ENCODE data around the gene DNPEP. TPM values are rescaled to one million over a fixed set of nuclear protein-coding genes. Genes with fewer than 3 reads are reported as not detected.
"Not testable (repeated sequence)": the region's sequence is repeated elsewhere in the genome, so short reads cannot be mapped to it uniquely, and the experiment has no call there.

The DNPEP gene
- total and polyA plus RNA-seq, 2 experiments from 2014 or later: 49.2 to 67.9 TPM

DNA sequence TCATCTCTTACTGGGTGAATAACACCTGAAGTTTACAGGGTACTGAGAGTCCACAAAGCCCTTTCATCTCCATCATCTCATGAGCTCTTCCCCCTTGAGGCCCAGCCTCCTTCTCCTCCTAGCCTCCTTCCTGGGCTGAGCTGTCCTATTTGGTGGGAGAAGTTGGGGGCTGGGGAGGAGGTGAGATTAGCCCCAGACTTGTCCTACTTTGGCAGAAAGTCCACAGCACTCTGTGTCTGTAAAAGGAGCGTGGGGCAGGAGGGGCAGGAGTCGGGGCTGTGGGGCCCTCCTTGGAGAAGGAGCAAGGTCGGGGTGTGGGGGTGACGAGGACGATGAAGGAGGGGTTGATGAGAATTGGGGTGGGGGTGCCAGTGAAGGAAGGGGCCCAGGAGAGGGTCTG lies 20.5 kb upstream of the DNPEP start:
- Mint-ChIP-seq H3K27me3 (ENCODE audit: insufficient read depth, low read depth, poor library complexity) (peaks cover 13% of the 10 kb centered on the region), H3K27ac (no peak overlapping the region), H3K36me3 (ENCODE audit: low read depth) (no peaks in the 10 kb centered on the region), H3K4me1 (peaks cover 17% of the 10 kb centered on the region), H3K9me3 (peaks cover 6% of the 10 kb centered on the region; the same call in 2 of the 3 replicates), H3K4me3 (no peak overlapping the region)
- Histone ChIP-seq H3K4me2 (no peak overlapping the region), H3K4me1 (ENCODE audit: insufficient read depth) (peaks cover 11% of the 10 kb centered on the region), H2AFZ (no peak overlapping the region), H4K20me1 (replicated peaks; ENCODE audit: insufficient read depth) (no peaks in the 10 kb centered on the region), H3K79me2 (replicated peaks; ENCODE audit: insufficient read depth) (no peaks in the 10 kb centered on the region), H3K27ac (ENCODE audit: low read depth) (no peak overlapping the region), H3K9me2 (ENCODE audit: insufficient read depth) (no peaks in the 10 kb centered on the region; the same call in 1 of the 2 replicates), H3K36me3 (ENCODE audit: insufficient read depth) (no peaks in the 10 kb centered on the region), H3K4me3 (no peak overlapping the region), H3K27me3 (ENCODE audit: insufficient read depth) (no peaks in the 10 kb centered on the region), H3F3A (replicated peaks; ENCODE audit: low read depth) (peaks cover 2% of the 10 kb centered on the region; the same call in 1 of the 2 replicates)
- no peak for ATAC-seq
- TF ChIP-seq, protein P1, sequence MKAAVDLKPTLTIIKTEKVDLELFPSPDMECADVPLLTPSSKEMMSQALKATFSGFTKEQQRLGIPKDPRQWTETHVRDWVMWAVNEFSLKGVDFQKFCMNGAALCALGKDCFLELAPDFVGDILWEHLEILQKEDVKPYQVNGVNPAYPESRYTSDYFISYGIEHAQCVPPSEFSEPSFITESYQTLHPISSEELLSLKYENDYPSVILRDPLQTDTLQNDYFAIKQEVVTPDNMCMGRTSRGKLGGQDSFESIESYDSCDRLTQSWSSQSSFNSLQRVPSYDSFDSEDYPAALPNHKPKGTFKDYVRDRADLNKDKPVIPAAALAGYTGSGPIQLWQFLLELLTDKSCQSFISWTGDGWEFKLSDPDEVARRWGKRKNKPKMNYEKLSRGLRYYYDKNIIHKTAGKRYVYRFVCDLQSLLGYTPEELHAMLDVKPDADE (IDR thresholded peaks at IDR 0.05): no peak
- TF ChIP-seq, protein P2, sequence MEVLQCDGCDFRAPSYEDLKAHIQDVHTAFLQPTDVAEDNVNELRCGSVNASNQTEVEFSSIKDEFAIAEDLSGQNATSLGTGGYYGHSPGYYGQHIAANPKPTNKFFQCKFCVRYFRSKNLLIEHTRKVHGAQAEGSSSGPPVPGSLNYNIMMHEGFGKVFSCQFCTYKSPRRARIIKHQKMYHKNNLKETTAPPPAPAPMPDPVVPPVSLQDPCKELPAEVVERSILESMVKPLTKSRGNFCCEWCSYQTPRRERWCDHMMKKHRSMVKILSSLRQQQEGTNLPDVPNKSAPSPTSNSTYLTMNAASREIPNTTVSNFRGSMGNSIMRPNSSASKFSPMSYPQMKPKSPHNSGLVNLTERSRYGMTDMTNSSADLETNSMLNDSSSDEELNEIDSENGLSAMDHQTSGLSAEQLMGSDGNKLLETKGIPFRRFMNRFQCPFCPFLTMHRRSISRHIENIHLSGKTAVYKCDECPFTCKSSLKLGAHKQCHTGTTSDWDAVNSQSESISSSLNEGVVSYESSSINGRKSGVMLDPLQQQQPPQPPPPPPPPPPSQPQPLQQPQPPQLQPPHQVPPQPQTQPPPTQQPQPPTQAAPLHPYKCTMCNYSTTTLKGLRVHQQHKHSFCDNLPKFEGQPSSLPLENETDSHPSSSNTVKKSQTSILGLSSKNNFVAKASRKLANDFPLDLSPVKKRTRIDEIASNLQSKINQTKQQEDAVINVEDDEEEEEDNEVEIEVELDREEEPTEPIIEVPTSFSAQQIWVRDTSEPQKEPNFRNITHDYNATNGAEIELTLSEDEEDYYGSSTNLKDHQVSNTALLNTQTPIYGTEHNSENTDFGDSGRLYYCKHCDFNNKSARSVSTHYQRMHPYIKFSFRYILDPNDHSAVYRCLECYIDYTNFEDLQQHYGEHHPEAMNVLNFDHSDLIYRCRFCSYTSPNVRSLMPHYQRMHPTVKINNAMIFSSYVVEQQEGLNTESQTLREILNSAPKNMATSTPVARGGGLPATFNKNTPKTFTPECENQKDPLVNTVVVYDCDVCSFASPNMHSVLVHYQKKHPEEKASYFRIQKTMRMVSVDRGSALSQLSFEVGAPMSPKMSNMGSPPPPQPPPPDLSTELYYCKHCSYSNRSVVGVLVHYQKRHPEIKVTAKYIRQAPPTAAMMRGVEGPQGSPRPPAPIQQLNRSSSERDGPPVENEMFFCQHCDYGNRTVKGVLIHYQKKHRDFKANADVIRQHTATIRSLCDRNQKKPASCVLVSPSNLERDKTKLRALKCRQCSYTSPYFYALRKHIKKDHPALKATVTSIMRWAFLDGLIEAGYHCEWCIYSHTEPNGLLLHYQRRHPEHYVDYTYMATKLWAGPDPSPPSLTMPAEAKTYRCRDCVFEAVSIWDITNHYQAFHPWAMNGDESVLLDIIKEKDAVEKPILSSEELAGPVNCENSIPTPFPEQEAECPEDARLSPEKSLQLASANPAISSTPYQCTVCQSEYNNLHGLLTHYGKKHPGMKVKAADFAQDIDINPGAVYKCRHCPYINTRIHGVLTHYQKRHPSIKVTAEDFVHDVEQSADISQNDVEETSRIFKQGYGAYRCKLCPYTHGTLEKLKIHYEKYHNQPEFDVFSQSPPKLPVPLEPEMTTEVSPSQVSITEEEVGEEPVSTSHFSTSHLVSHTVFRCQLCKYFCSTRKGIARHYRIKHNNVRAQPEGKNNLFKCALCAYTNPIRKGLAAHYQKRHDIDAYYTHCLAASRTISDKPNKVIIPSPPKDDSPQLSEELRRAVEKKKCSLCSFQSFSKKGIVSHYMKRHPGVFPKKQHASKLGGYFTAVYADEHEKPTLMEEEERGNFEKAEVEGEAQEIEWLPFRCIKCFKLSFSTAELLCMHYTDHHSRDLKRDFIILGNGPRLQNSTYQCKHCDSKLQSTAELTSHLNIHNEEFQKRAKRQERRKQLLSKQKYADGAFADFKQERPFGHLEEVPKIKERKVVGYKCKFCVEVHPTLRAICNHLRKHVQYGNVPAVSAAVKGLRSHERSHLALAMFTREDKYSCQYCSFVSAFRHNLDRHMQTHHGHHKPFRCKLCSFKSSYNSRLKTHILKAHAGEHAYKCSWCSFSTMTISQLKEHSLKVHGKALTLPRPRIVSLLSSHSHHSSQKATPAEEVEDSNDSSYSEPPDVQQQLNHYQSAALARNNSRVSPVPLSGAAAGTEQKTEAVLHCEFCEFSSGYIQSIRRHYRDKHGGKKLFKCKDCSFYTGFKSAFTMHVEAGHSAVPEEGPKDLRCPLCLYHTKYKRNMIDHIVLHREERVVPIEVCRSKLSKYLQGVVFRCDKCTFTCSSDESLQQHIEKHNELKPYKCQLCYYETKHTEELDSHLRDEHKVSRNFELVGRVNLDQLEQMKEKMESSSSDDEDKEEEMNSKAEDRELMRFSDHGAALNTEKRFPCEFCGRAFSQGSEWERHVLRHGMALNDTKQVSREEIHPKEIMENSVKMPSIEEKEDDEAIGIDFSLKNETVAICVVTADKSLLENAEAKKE (CRISPR knock-in tag; IDR thresholded peaks at IDR 0.05): no peak
- no peak for TF ChIP-seq ZNF331 (CRISPR knock-in tag; IDR thresholded peaks at IDR 0.05; ENCODE audit: low read depth)
- no peak for TF ChIP-seq EZH2 (IDR thresholded peaks at IDR 0.05; ENCODE audit: low read depth, unreplicated experiment)
- TF ChIP-seq STAT1 (IDR thresholded peaks at IDR 0.05; ENCODE audit: unreplicated experiment): no peak
- no peak for TF ChIP-seq JUNB (IDR thresholded peaks at IDR 0.05; ENCODE audit: unreplicated experiment)
- TF ChIP-seq POLR2AphosphoS5 (IDR thresholded peaks at IDR 0.05; ENCODE audit: low read depth): no peak
- no peak for TF ChIP-seq CREB1 (CRISPR knock-in tag; IDR thresholded peaks at IDR 0.05; ENCODE audit: low read depth)
- TF ChIP-seq, protein P3, sequence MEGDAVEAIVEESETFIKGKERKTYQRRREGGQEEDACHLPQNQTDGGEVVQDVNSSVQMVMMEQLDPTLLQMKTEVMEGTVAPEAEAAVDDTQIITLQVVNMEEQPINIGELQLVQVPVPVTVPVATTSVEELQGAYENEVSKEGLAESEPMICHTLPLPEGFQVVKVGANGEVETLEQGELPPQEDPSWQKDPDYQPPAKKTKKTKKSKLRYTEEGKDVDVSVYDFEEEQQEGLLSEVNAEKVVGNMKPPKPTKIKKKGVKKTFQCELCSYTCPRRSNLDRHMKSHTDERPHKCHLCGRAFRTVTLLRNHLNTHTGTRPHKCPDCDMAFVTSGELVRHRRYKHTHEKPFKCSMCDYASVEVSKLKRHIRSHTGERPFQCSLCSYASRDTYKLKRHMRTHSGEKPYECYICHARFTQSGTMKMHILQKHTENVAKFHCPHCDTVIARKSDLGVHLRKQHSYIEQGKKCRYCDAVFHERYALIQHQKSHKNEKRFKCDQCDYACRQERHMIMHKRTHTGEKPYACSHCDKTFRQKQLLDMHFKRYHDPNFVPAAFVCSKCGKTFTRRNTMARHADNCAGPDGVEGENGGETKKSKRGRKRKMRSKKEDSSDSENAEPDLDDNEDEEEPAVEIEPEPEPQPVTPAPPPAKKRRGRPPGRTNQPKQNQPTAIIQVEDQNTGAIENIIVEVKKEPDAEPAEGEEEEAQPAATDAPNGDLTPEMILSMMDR (conservative IDR thresholded peaks at IDR 0.05; ENCODE audit: low read depth in 2 of 2): no peak
- no peak for TF ChIP-seq NANOG (IDR thresholded peaks at IDR 0.05; ENCODE audit: borderline replicate concordance)
- TF ChIP-seq EZH2phosphoT487 (IDR thresholded peaks at IDR 0.05; ENCODE audit: unreplicated experiment): no peak
- no peak for DNase-seq (ENCODE audit: low spot score)

DNA sequence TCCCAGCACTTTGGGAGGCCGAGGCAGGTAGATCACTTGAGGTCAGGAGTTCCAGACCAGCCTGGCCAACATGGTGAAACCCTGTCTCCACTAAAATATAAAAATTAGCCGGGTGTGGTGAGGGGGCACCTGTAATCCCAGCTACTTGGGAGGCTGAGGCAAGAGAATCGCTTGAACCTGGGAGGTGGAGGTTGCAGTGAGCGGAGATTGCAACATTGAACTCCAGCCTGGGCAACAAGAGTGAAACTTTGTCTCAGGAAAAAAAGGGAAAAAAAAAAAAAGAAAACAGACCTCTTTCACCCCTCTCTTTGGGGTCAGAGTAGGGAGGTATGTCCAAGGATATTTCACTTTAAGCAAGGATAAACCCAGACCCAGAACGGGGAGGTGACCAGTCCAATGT lies 19.6 kb upstream of the DNPEP start:
- not testable (repeated sequence) for H3K4me3 ChIP-seq; H3K4me2 ChIP-seq; H4K20me1 ChIP-seq (replicated peaks; ENCODE audit: insufficient read depth); H3K36me3 ChIP-seq (ENCODE audit: insufficient read depth); H3K27me3 ChIP-seq (ENCODE audit: insufficient read depth); H3F3A ChIP-seq (replicated peaks; ENCODE audit: low read depth); H3K79me2 ChIP-seq (replicated peaks; ENCODE audit: insufficient read depth); H3K36me3 Mint-ChIP-seq (ENCODE audit: low read depth); H3K9me2 ChIP-seq (ENCODE audit: insufficient read depth); H3K27ac Mint-ChIP-seq; H3K4me3 Mint-ChIP-seq; ATAC-seq; H3K27ac ChIP-seq (ENCODE audit: low read depth); H2AFZ ChIP-seq; H3K9me3 Mint-ChIP-seq; DNase-seq (ENCODE audit: low spot score)
- peaks cover 15% of the 10 kb centered on the region for H3K4me1 ChIP-seq (ENCODE audit: insufficient read depth)
- peaks cover 13% of the 10 kb centered on the region for H3K27me3 Mint-ChIP-seq (ENCODE audit: insufficient read depth, low read depth, poor library complexity)
- peaks cover 25% of the 10 kb centered on the region for H3K4me1 Mint-ChIP-seq
